Pancreas (tissue), 10 donors: ENCODE measurements around the gene TNFRSF8. TPM values are rescaled to one million over a fixed set of nuclear protein-coding genes. Genes with fewer than 3 reads are reported as not detected.

Experiments used
- ATAC-seq, 4 donors: fragments of 200-7000 bp; cut with Tn5 transposase; one replicate each; pipeline versions ENCODE4 v1.8.0 to v1.9.1; 2020; ENCODE audit warnings: mild to moderate bottlenecking in 4 of 4, moderate library complexity in 4 of 4
- DNase-seq, 6 donors: peaks; one replicate each; pipeline ENCODE4 v3.0.0-alpha.2; 2020
- FAIRE-seq: peaks from 2 replicates; lab custom pipeline; 2012; peaks lifted over from hg19 to GRCh38; lab: Jason Lieb, UNC
- H3K27ac ChIP-seq, 4 donors: fragments of 200-600 bp; sonication (generic); 1 replicate in 3 of 4; 2 replicates in 1 of 4; pipeline versions ENCODE4 v1.5.0 to v1.8.0; 2020
- H3K27me3 ChIP-seq, 4 donors: fragments of 200-600 bp; one replicate each; pipeline ENCODE4 v1.8.0; 2021
- H3K36me3 ChIP-seq, 3 donors: fragments of 200-600 bp; sonication (generic) in 1 of 3; one replicate each; pipeline versions ENCODE4 v1.5.0 to v1.8.0; 2020 to 2021
- H3K4me1 ChIP-seq, 3 donors: fragments of 200-600 bp; one replicate each; pipeline ENCODE4 v1.8.0; 2021
- H3K4me3 ChIP-seq, 4 donors: fragments of 200-600 bp; sonication (generic) in 2 of 4; one replicate each; pipeline versions ENCODE4 v1.5.0 to v1.8.0; 2020 to 2021
- H3K9me3 ChIP-seq, 4 donors: fragments of 200-600 bp; one replicate each; pipeline ENCODE4 v1.8.0; 2021
- WGBS, 2 donors: extraction: QIAGEN DNeasy Blood & Tissue Kit; methylation state at CpG; one replicate each; pipeline ENCODE4 v1.1.7; 2013; 5-methylcytosine and 5-hydroxymethylcytosine counted together
- intact Hi-C, 3 donors: fragments of 100-400 bp; cut with DNase I; formaldehyde crosslinking; loops; one replicate each; pipeline versions ENCODE4 v1.11.1 to v1.14.2; 2022
- polyA plus RNA-seq, 2 donors: library from polyadenylated mRNA; stranded (reverse); fragments of 200-250 nt; gene quantifications; one replicate each; pipeline ENCODE4 v1.2.3, GENCODE V29; 2013
- total RNA-seq, 6 donors: library from RNA; stranded (reverse); fragmentation: NEBNext Ultra II Directional in 4 of 6; extraction: Animal tissue kit (Norgen Biotek cat#: 25700) in 4 of 6; gene quantifications; one replicate each; pipeline versions ENCODE4 v1.2.1 to v1.2.4, GENCODE V29; 2021 to 2023
- TF ChIP-seq, protein P1 (sequence below), 4 donors: fragments of 200-600 bp; sonication (generic) in 3 of 4; IDR thresholded peaks; one replicate each; pipeline versions ENCODE4 v1.5.0 to v1.8.0; 2021; ENCODE audit warnings: antibody characterized with exemption in 4 of 4
- donor health status: healthy with polysubstance abuse.
- donor health status: DM: no; HTN: no; CAD: no; lungs with moderate emphysema.
- donor health status: DM: no; HTN: no; CAD: no.
- donor health status: control.
- donor health status: control.
- donor health status: Bipolar disorder and iron deficiency.
- donor health status: DM: yes; HTN: yes; CAD: no.
- donor health status: DM: no; HTN: no; CAD: no.
- donor health status: DM: no; HTN: no; CAD: no.
- donor health status: DM: yes; HTN: yes; CAD: no.

Gene TNFRSF8
- total RNA-seq, result under 1 TPM in 5 of 6 donors, not detected in 1; 0.08 to 0.72 (median 0.25) TPM
- polyA plus RNA-seq, result under 1 TPM; 0.14 to 0.72 TPM

DNA sequence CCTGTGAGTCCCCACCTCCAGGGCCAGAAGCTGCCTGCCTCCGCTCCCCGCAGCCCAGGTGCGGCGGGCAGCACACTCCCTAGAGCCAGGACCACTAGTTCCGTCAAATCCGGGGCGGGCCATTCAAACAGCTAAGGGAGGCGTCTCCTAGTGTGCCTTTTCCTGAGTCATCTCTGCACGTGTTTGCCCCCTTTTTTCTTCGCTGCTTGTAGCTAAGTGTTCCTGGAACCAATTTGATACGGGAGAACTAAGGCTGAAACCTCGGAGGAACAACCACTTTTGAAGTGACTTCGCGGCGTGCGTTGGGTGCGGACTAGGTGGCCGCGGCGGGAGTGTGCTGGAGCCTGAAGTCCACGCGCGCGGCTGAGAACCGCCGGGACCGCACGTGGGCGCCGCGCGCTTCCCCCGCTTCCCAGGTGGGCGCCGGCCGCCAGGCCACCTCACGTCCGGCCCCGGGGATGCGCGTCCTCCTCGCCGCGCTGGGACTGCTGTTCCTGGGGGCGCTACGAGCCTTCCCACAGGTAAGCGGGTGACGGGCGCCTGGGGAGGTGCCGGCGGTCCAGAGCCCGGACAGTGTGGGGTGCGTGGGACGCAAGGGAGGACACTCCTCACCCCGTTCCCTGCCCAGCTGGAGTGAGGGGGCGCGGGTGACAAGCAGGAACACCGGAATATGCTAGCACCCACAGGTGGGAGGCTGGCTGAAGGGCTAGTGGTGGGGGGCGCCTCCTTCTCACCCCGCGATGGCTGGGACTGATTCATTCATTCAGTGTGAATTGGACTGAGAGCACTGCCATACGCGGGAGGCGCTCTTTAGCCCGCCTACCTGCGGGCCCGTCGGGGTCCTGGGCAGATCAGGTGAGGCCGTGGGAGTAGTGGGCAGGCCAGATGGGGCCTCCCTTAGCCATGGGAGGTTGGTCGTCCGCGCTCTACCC lies at the start of gene TNFRSF8:
TSS of gene TNFRSF8 (plus strand) at position 163 of the 932 bp plus-strand sequence. CDS start at position 459, 296 bp downstream.
- intact Hi-C loops, result no loop called here
- no peak within 1 kb of the TSS for H3K4me3 ChIP-seq
- H3K4me1 ChIP-seq, result no peaks in the 10 kb centered on the region
- DNase-seq (no peak), ATAC-seq (no peak), FAIRE-seq (no peak)
- 2% methylated on average over 69 to 72 of the region's 72 CpGs for WGBS, 2 donors
- peaks cover 0 to 11% (median 0%) of the 10 kb centered on the region in 4 donors for H3K27me3 ChIP-seq
- TF ChIP-seq, protein P1, sequence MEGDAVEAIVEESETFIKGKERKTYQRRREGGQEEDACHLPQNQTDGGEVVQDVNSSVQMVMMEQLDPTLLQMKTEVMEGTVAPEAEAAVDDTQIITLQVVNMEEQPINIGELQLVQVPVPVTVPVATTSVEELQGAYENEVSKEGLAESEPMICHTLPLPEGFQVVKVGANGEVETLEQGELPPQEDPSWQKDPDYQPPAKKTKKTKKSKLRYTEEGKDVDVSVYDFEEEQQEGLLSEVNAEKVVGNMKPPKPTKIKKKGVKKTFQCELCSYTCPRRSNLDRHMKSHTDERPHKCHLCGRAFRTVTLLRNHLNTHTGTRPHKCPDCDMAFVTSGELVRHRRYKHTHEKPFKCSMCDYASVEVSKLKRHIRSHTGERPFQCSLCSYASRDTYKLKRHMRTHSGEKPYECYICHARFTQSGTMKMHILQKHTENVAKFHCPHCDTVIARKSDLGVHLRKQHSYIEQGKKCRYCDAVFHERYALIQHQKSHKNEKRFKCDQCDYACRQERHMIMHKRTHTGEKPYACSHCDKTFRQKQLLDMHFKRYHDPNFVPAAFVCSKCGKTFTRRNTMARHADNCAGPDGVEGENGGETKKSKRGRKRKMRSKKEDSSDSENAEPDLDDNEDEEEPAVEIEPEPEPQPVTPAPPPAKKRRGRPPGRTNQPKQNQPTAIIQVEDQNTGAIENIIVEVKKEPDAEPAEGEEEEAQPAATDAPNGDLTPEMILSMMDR (IDR thresholded peaks at IDR 0.05), result no peak
- no peak within 1 kb of the TSS for H3K27ac ChIP-seq
- H3K36me3 ChIP-seq, result no peaks in the 10 kb centered on the region
- H3K9me3 ChIP-seq, result no peaks in the 10 kb centered on the region

DNA sequence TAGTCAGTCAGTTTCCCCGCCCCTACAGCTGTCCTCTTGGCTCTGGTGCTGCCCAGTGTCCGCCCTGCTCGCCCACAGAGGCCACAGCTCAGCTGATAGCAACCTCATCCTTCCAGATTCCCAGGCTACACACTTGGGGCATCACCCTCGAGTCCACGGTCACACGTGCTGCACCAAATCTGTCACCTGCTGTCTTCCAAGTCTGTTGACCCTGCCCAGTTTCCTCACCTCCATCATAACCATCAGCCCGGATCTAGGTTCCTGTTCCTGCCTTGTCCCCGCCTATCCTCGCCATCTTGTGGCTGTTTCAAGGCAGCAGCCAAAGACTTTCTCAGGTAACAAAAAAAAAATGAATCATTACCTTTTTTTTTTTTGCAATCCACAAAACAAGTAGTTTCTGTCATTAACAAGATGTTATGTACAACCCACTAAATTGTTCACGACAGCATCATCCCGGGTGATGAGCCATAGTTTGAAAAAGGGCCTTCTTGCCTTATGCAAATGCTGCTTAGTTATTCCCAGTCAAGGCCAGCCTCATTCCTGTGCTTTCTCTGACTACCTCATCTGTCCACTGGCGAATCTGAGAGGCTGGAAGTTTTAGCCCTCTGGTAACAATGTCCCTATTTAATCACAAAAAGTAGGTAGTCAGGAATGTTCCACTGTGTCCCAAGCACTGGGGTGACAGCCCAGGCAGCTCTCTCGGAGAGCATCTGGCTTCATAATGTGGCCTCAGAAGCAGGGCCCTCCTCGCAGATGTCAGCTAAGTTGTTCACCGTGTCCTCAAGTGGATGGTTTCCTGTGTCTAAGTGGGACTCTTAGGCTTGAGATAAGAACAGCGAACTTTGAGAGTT lies 48.7 kb upstream of the TNFRSF8 start:
- no peak for FAIRE-seq
- WGBS, 2 donors, result 78 to 82% methylated on average over 16 of the region's 16 CpGs
- no peaks in the 10 kb centered on the region for H3K4me1 ChIP-seq
- H3K9me3 ChIP-seq, result no peaks in the 10 kb centered on the region
- H3K4me3 ChIP-seq, result no peak overlapping the region
- H3K27ac ChIP-seq, result no peak overlapping the region
- TF ChIP-seq, protein P1 (IDR thresholded peaks at IDR 0.05), result no peak
- H3K36me3 ChIP-seq, result peaks cover 0 to 25% (median 13%) of the 10 kb centered on the region in 3 donors
- no peak for ATAC-seq
- DNase-seq, result no peak
- intact Hi-C loops, result no loop called here
- H3K27me3 ChIP-seq, result no peaks in the 10 kb centered on the region

- intact Hi-C loops, result no loop called here
- TF ChIP-seq, protein P1 (IDR thresholded peaks at IDR 0.05), result no peak
- FAIRE-seq, result no peak
- H3K4me3 ChIP-seq, result no peak overlapping the region
- H3K4me1 ChIP-seq, result no peaks in the 10 kb centered on the region
- H3K9me3 ChIP-seq, result no peaks in the 10 kb centered on the region
- no peak for ATAC-seq
- H3K27ac ChIP-seq, result no peak overlapping the region
- DNase-seq, result no peak
- 89% methylated on average over 10 of the region's 10 CpGs for WGBS, 2 donors
- peaks cover 0 to 20% (median 10%) of the 10 kb centered on the region in 3 donors for H3K36me3 ChIP-seq
- no peaks in the 10 kb centered on the region for H3K27me3 ChIP-seq
These were observed 48.1 kb upstream of the TNFRSF8 start for GRCh38 chr1:12015001-12015491.

GRCh38 chr1:12015499-12015898 lies 47.6 kb upstream of the TNFRSF8 start:
- no peaks in the 10 kb centered on the region for H3K9me3 ChIP-seq
- H3K27ac ChIP-seq, result no peak overlapping the region
- WGBS, 2 donors, result 83 to 89% methylated on average over 9 of the region's 9 CpGs
- H3K36me3 ChIP-seq, result peaks cover 0 to 15% (median 5%) of the 10 kb centered on the region in 3 donors
- H3K27me3 ChIP-seq, result no peaks in the 10 kb centered on the region
- no peaks in the 10 kb centered on the region for H3K4me1 ChIP-seq
- FAIRE-seq, result no peak
- TF ChIP-seq, protein P1 (IDR thresholded peaks at IDR 0.05), result no peak
- DNase-seq, result no peak
- intact Hi-C loops, result no loop called here
- no peak overlapping the region for H3K4me3 ChIP-seq
- no peak for ATAC-seq
